Gastroesophageal sphincter (tissue), 4 donors: ENCODE data around the gene LRP4. TPM values are rescaled to one million over a fixed set of nuclear protein-coding genes. Genes with fewer than 3 reads are reported as not detected.

Source experiments
- ATAC-seq: fragments of 150-250 bp; one replicate; pipeline ENCODE4 v1.9.1; 2016; ENCODE audit warnings: mild to moderate bottlenecking, moderate library complexity
- H3K27ac ChIP-seq, 4 donors: fragments of 200-600 bp; sonication (generic) in 3 of 4; 1 replicate in 3 of 4; 2 replicates in 1 of 4; pipeline ENCODE4 v1.5.1; 2016 to 2019
- H3K27me3 ChIP-seq: fragments of 200-600 bp; sonication (generic); one replicate; pipeline ENCODE4 v1.5.1; 2019
- H3K36me3 ChIP-seq, 2 donors: fragments of 200-600 bp; sonication (generic); one replicate each; pipeline ENCODE4 v1.5.1; 2019; ENCODE audit warnings: control low read depth in 1 of 2
- H3K4me1 ChIP-seq, 3 donors: fragments of 200-600 bp; sonication (generic); 1 replicate in 2 of 3; 2 replicates in 1 of 3; pipeline ENCODE4 v1.5.1; 2016 to 2019; ENCODE audit warnings: control low read depth in 2 of 3
- H3K4me3 ChIP-seq, 2 donors: fragments of 200-600 bp; sonication (generic); one replicate each; pipeline ENCODE4 v1.5.1; 2019; ENCODE audit warnings: mild to moderate bottlenecking in 1 of 2, moderate library complexity in 1 of 2
- H3K9me3 ChIP-seq, 3 donors: fragments of 200-600 bp; sonication (generic); one replicate each; pipeline ENCODE4 v1.5.1; 2017 to 2019; ENCODE audit warnings: control low read depth in 2 of 3
- EP300 ChIP-seq: sonication (generic); formaldehyde crosslinking; IDR thresholded peaks from one replicate; pipeline ENCODE4 v1.6.1; 2017; ENCODE audit warnings: antibody characterized with exemption, mild to moderate bottlenecking
- POLR2A ChIP-seq, 2 donors: fragments of 450-650 bp; IDR thresholded peaks; one replicate each; pipeline ENCODE4 v1.6.1; 2017; ENCODE audit warnings: antibody characterized with exemption in 2 of 2, mild to moderate bottlenecking in 2 of 2, moderate library complexity in 1 of 2
- POLR2AphosphoS5 ChIP-seq: sonication (generic); formaldehyde crosslinking; IDR thresholded peaks from one replicate; pipeline ENCODE4 v1.6.1; 2017; ENCODE audit warnings: antibody characterized with exemption
- WGBS, 2 donors: methylation state at CpG; one replicate each; pipeline ENCODE4 v1.1.5; 2018; ENCODE audit warnings: low coverage in 1 of 2; 5-methylcytosine and 5-hydroxymethylcytosine counted together
- total RNA-seq, 4 donors: library from RNA; depleted of rRNA; stranded (reverse); fragments of >200 nt; gene quantifications; one replicate each; pipeline ENCODE4 v1.1.0, GENCODE V29; 2016
- TF ChIP-seq, protein P1 (sequence below), 4 experiments: fragments of 200-600 bp in 2 of 4; fragments of 450-650 bp in 2 of 4; sonication (generic) in 1 of 4; IDR thresholded peaks; one replicate each; pipeline ENCODE4 v1.5.1; 2017 to 2019; ENCODE audit warnings: antibody characterized with exemption in 4 of 4, mild to moderate bottlenecking in 2 of 4, moderate library complexity in 2 of 4

Gene LRP4
- total RNA-seq, 4 donors from 2014 or later: 2.6 to 9.8 (median 6.7) TPM

DNA sequence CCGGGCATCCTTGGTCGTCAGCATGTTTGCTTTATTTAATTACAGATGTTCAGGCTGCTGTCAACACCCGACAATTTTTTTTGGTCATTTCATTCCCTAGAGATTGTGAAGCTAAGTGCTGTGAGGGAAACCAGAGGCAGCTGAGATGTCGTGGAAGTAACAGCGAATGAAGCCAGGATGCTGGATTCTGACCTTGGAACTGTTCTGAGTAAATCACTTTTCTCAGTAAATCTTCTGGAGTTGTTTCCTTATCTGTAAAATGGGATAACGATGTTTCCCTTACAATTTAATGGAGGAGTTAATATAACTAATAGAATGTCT, 71.9 kb downstream of the LRP4 start:
- peak; percentile 3 for ATAC-seq
- no peaks in the 10 kb centered on the region for H3K36me3 ChIP-seq
- peaks cover 0 to 25% (median 11%) of the 10 kb centered on the region in 3 donors for H3K4me1 ChIP-seq
- no peaks in the 10 kb centered on the region for H3K27me3 ChIP-seq
- peak overlapping the region; percentile 87 to 93 for H3K4me3 ChIP-seq
- no peaks in the 10 kb centered on the region for H3K9me3 ChIP-seq
- TF ChIP-seq POLR2AphosphoS5 (no peak), EP300 (no peak), POLR2A (IDR thresholded peaks at IDR 0.05) (no peak)
- TF ChIP-seq, protein P1, sequence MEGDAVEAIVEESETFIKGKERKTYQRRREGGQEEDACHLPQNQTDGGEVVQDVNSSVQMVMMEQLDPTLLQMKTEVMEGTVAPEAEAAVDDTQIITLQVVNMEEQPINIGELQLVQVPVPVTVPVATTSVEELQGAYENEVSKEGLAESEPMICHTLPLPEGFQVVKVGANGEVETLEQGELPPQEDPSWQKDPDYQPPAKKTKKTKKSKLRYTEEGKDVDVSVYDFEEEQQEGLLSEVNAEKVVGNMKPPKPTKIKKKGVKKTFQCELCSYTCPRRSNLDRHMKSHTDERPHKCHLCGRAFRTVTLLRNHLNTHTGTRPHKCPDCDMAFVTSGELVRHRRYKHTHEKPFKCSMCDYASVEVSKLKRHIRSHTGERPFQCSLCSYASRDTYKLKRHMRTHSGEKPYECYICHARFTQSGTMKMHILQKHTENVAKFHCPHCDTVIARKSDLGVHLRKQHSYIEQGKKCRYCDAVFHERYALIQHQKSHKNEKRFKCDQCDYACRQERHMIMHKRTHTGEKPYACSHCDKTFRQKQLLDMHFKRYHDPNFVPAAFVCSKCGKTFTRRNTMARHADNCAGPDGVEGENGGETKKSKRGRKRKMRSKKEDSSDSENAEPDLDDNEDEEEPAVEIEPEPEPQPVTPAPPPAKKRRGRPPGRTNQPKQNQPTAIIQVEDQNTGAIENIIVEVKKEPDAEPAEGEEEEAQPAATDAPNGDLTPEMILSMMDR (IDR thresholded peaks at IDR 0.05): no peak
- WGBS, 2 donors: 1 to 5% methylated on average over 6 of the region's 6 CpGs
- peak overlapping the region in 3 of 4 donors; percentile 87 to 92 (median 92) for H3K27ac ChIP-seq

DNA sequence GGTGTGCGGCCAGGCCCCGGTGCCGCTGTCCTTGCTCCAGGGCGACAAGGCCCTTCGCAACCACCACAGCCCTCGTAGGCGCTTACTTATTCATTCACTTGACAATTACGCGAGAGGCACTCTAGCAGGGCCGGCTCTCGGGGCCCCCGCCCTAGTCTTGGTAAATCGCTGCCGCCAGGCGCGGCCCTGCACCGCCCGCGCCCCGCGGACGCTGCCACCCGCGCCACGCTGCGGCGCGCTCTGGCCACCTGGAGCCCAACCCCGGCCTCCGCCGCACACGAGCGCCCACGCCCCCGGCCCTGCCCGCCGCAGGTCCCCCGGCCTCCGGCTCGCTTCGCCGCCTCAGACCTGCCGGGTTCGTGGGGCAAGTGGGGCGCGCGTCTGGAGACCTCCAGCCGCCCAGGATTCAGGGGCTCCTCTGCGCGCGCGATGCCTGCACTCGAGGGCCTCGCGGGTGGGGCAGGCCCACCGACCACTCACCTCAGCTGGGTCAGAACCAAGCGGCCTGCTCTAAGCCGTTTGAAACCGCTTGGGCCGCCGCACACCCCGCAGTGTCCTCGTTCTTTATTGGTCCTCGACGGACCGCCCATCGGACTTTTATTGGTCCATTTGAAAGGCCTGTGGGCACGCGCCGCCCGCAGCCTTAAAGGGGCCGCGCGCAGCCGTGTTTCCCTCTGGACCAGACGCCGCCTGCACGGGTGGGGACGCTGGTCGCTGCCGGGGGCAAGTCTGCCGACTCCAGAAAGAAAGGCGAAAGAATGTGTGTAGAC, 72.4 kb downstream of the LRP4 start, which contains the start of gene CKAP5:
CKAP5 (minus strand) TSS at position 541 of the 770 bp plus-strand sequence. CDS start 25,049 bp downstream, outside the sequence.
- no peaks in the 10 kb centered on the region for H3K9me3 ChIP-seq
- ATAC-seq: peak; percentile 99
- H3K27me3 ChIP-seq: no peaks in the 10 kb centered on the region
- TF ChIP-seq, protein P1 (IDR thresholded peaks at IDR 0.05): peak in 2 of 4 experiments; percentile 14 to 20
- TF ChIP-seq POLR2AphosphoS5 (peak; percentile 70), POLR2A (IDR thresholded peaks at IDR 0.05) (peak; percentile 33 to 50), EP300 (no peak)
- WGBS, 2 donors: 0% methylated on average over 1 of the region's 83 CpGs; no CpG with 5 or more reads in 1 of the 2 donors
- H3K36me3 ChIP-seq: no peaks in the 10 kb centered on the region
- peaks cover 0 to 25% (median 11%) of the 10 kb centered on the region in 3 donors for H3K4me1 ChIP-seq
- peak within 1 kb of the TSS; percentile 87 to 93 for H3K4me3 ChIP-seq
- peak within 1 kb of the TSS; percentile 45 to 92 (median 90) for H3K27ac ChIP-seq

DNA sequence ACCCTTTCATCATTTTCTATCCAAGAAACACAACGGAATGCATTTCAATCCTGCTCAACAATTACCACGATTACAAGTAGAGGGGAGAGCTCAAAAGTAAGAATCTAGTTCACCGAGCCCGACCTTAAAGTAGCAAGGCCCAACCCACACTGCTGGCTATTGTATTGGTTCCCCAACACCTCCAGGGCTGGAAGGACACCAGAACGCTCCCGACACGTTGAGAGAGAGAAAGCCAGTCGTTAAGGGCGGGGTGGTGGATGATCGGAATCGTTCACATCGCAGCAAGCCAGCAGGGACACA, 73.0 kb downstream of the LRP4 start:
- Histone ChIP-seq H3K36me3 (no peaks in the 10 kb centered on the region), H3K4me3 (peak overlapping the region; percentile 87 to 93), H3K27me3 (no peaks in the 10 kb centered on the region), H3K4me1 (peaks cover 0 to 26% (median 11%) of the 10 kb centered on the region in 3 donors), H3K9me3 (no peaks in the 10 kb centered on the region), H3K27ac (peak overlapping the region in 3 of 4 donors; percentile 87 to 92 (median 92))
- WGBS, 2 donors: 0% methylated on average over 4 of the region's 12 CpGs
- TF ChIP-seq, protein P1 (IDR thresholded peaks at IDR 0.05): no peak
- TF ChIP-seq POLR2A (IDR thresholded peaks at IDR 0.05): no peak
- TF ChIP-seq EP300: no peak
- no peak for TF ChIP-seq POLR2AphosphoS5
- no peak for ATAC-seq

DNA sequence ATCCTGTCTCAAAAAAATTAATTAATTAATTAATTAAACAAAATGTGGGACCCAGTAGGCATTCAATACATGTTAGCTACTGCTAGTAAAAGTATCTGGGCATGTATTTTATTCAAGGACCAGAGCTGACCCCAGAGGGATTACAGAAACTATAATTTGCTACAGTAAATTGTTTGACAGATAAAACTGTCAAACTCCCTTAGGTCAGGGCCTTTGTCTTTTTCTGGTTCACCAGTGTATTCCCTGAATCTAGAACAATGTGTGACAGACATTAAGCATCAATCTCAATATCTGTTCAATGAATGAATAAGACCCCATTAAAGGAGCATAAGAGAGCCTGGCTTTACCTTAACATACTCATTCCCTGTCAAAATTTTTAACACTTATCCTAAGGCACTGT, 78.2 kb downstream of the LRP4 start:
- Histone ChIP-seq H3K4me1 (peaks cover 0 to 37% (median 10%) of the 10 kb centered on the region in 3 donors), H3K27ac (no peak overlapping the region), H3K9me3 (no peaks in the 10 kb centered on the region), H3K27me3 (no peaks in the 10 kb centered on the region), H3K36me3 (no peaks in the 10 kb centered on the region), H3K4me3 (no peak overlapping the region)
- TF ChIP-seq EP300 (no peak), POLR2AphosphoS5 (no peak), POLR2A (IDR thresholded peaks at IDR 0.05) (no peak)
- TF ChIP-seq, protein P1 (IDR thresholded peaks at IDR 0.05): no peak
- ATAC-seq: no peak

DNA sequence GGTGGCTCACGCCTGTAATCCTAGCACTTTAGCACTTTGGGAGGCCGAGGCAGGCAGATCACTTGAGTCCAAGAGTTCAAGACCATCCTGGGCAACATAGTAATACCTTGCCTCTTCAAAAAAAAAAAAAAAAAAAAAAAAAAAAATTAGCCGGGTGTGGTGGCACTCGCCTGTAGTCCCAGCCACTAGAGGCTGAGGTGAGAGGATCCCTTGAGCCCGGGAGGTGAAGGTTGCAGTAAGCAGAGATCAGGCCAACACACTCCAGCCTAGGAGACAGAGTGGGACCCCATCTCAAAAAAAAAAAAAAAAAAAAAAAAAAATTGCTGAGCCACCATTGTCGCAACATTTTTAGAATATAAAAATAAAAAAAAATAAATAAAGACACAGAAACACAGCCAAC, 79.8 kb downstream of the LRP4 start:
- no peak overlapping the region for H3K27ac ChIP-seq
- H3K4me1 ChIP-seq: peaks cover 0 to 21% (median 0%) of the 10 kb centered on the region in 3 donors
- H3K36me3 ChIP-seq: no peaks in the 10 kb centered on the region
- H3K9me3 ChIP-seq: no peaks in the 10 kb centered on the region
- 100% methylated on average over 2 of the region's 6 CpGs for WGBS, 2 donors
- no peak for ATAC-seq
- TF ChIP-seq EP300: no peak
- TF ChIP-seq POLR2AphosphoS5: no peak
- TF ChIP-seq, protein P1 (IDR thresholded peaks at IDR 0.05): no peak
- TF ChIP-seq POLR2A (IDR thresholded peaks at IDR 0.05): no peak
- H3K4me3 ChIP-seq: no peak overlapping the region
- H3K27me3 ChIP-seq: no peaks in the 10 kb centered on the region
